ENCODE data around the gene AHSP.

GRCh38 chr16:31531096-31531495 is 3.4 kb downstream of the AHSP start:
- no peak for TF ChIP-seq EZH2 (IDR thresholded peaks at IDR 0.05)
- TF ChIP-seq POLR2AphosphoS5 (IDR thresholded peaks at IDR 0.05; ENCODE audit: borderline replicate concordance, low read depth, low read length), result no peak

Data from SK-N-MC (cell line).